ENCODE measurements around the gene TNS2.

GRCh38 chr12:53005215-53005985, 44.5 kb upstream of the TNS2 start:
- no peak for TF ChIP-seq POLR2AphosphoS5 (IDR thresholded peaks at IDR 0.05)
- no peak for TF ChIP-seq POLR2A (IDR thresholded peaks at IDR 0.05)

Data from transverse colon (tissue), 3 donors.